Caco-2 (cell line): ENCODE measurements around the gene WBP1L. TPM values are rescaled to one million over a fixed set of nuclear protein-coding genes. Genes with fewer than 3 reads are reported as not detected.
"Not testable (repeated sequence)": the region's sequence is repeated elsewhere in the genome, so short reads cannot be mapped to it uniquely, and the experiment has no call there.

Experiments used
- BruUV-seq: library from RNA; stranded (reverse); fragments of 400-500 nt; replicated peaks from 2 replicates; lab custom pipeline; 2021; lab: Mats Ljungman, UMichigan
- CTCF ChIA-PET: fragments of 300-600 bp; sonication (Branson Sonifier 250); formaldehyde crosslinking; loops from one replicate; lab custom pipeline; 2022; ENCODE audit warnings: antibody characterized with exemption; lab: Charles Lee
- POLR2A ChIA-PET: fragments of 300-600 bp; sonication (Branson Sonifier 250); formaldehyde crosslinking; loops from one replicate; lab custom pipeline; 2022; ENCODE audit warnings: antibody characterized with exemption; lab: Charles Lee
- DNase-seq, 2 experiments: peaks; one replicate each; pipeline versions ENCODE4 v3.0.0 to v3.0.0-alpha.2; 2020 to 2022
- H3K27me3 ChIP-seq: replicated peaks from 2 replicates; pipeline ENCODE4 v1.6.0; 2011; ENCODE audit warnings: low read length; ENCODE audit not compliant: control insufficient read depth, insufficient read depth
- H3K36me3 ChIP-seq: 2 replicates; pipeline ENCODE4 v1.5.1; 2011; ENCODE audit warnings: low read length; ENCODE audit not compliant: control insufficient read depth, insufficient read depth
- H3K4me1 ChIP-seq: fragments of 250-450 bp; sonication (Bioruptor Pico); 2 replicates; pipeline ENCODE4 v1.5.1; 2020; ENCODE audit warnings: mild to moderate bottlenecking
- H3K4me3 ChIP-seq: 2 replicates; pipeline ENCODE4 v1.5.1; 2011; ENCODE audit warnings: low read depth, mild to moderate bottlenecking, control low read depth, low read length
- H3K9me3 ChIP-seq: fragments of 250-450 bp; sonication (Bioruptor Pico); 2 replicates; pipeline ENCODE4 v1.5.1; 2020; ENCODE audit warnings: mild to moderate bottlenecking, moderate library complexity
- H3K27ac Mint-ChIP-seq: one replicate; pipeline ENCODE4 v1.8.0; 2022; ENCODE audit warnings: mixed read lengths; ENCODE audit not compliant: unreplicated experiment
- H3K27me3 Mint-ChIP-seq: one replicate; pipeline ENCODE4 v1.8.0; 2022; ENCODE audit warnings: mixed read lengths; ENCODE audit not compliant: insufficient read depth, unreplicated experiment
- H3K36me3 Mint-ChIP-seq: one replicate; pipeline ENCODE4 v1.8.0; 2022; ENCODE audit warnings: mild to moderate bottlenecking, mixed read lengths; ENCODE audit not compliant: insufficient read depth, unreplicated experiment
- H3K4me1 Mint-ChIP-seq: one replicate; pipeline ENCODE4 v1.8.0; 2022; ENCODE audit warnings: low read depth, mixed read lengths; ENCODE audit not compliant: unreplicated experiment
- H3K4me3 Mint-ChIP-seq: one replicate; pipeline ENCODE4 v1.8.0; 2022; ENCODE audit warnings: mild to moderate bottlenecking, moderate library complexity, mixed read lengths; ENCODE audit not compliant: unreplicated experiment
- H3K9me3 Mint-ChIP-seq: one replicate; pipeline ENCODE4 v1.8.0; 2022; ENCODE audit warnings: mixed read lengths; ENCODE audit not compliant: unreplicated experiment
- intact Hi-C: fragments of 100-400 bp; cut with micrococcal nuclease; formaldehyde crosslinking; loops from one replicate; pipeline ENCODE4 v1.10.0; 2022; ENCODE audit not compliant: unreplicated experiment
- total RNA-seq: library from RNA; stranded (reverse); gene quantifications from 2 replicates; pipeline ENCODE4 v1.2.3, GENCODE V29; 2022
- TF ChIP-seq, protein P1 (sequence below), 2 experiments: fragments of 200-600 bp in 1 of 2; IDR thresholded peaks; 1 replicate in 1 of 2; 2 replicates in 1 of 2; pipeline versions ENCODE4 v1.5.1 to v1.8.0; 2011 to 2022; ENCODE audit warnings: antibody characterized with exemption in 1 of 2, control low read depth in 1 of 2, inconsistent platforms in 1 of 2, low read depth in 1 of 2, low read length in 1 of 2, mild to moderate bottlenecking in 1 of 2, moderate library complexity in 1 of 2; ENCODE audit not compliant: insufficient read depth in 1 of 2, severe bottlenecking in 1 of 2, unreplicated experiment in 1 of 2

The WBP1L gene
- total RNA-seq, 1 experiment from 2014 or later, result 28.2 TPM

- TF ChIP-seq, protein P1, sequence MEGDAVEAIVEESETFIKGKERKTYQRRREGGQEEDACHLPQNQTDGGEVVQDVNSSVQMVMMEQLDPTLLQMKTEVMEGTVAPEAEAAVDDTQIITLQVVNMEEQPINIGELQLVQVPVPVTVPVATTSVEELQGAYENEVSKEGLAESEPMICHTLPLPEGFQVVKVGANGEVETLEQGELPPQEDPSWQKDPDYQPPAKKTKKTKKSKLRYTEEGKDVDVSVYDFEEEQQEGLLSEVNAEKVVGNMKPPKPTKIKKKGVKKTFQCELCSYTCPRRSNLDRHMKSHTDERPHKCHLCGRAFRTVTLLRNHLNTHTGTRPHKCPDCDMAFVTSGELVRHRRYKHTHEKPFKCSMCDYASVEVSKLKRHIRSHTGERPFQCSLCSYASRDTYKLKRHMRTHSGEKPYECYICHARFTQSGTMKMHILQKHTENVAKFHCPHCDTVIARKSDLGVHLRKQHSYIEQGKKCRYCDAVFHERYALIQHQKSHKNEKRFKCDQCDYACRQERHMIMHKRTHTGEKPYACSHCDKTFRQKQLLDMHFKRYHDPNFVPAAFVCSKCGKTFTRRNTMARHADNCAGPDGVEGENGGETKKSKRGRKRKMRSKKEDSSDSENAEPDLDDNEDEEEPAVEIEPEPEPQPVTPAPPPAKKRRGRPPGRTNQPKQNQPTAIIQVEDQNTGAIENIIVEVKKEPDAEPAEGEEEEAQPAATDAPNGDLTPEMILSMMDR (IDR thresholded peaks at IDR 0.05; ENCODE audit: insufficient read depth in 1 of 2, low read depth in 1 of 2, low read length in 1 of 2, severe bottlenecking in 1 of 2, unreplicated experiment in 1 of 2), result peak in 1 of 2 experiments; percentile 37
- no peaks in the 10 kb centered on the region for H3K27me3 ChIP-seq
- no peaks in the 10 kb centered on the region; the same call in 1 of the 2 replicates for H3K36me3 ChIP-seq
- Mint-ChIP-seq H3K27me3 (no peaks in the 10 kb centered on the region), H3K4me1 (peaks cover 37% of the 10 kb centered on the region), H3K36me3 (peaks cover 43% of the 10 kb centered on the region), H3K27ac (peak within 1 kb of the TSS; percentile 82), H3K4me3 (peak within 1 kb of the TSS; percentile 87), H3K9me3 (no peaks in the 10 kb centered on the region)
- ChIA-PET CTCF (interaction anchor here (0.6 to 2.3 kb wide), 9 partner anchors 10 to 436 kb away, joined by 3 to 21 read pairs (median 4); partner anchors contain the start of gene WBP1L), POLR2A (interaction anchor here (0.5 to 1.8 kb wide), 8 partner anchors 26 to 478 kb away, joined by 3 to 12 read pairs (median 6); partner anchors contain the start of genes AS3MT, NT5C2 and WBP1L)
- TSS peak; percentile 39 for BruUV-seq
- intact Hi-C loops, result loop anchor here (2.0 to 5.0 kb wide), 3 partner anchors 28 to 213 kb away; partner anchors contain the start of genes ACTR1A, SUFU and WBP1L
- peak in 1 of 2 experiments; percentile 76 for DNase-seq
- peak within 1 kb of the TSS; percentile 85 for H3K4me3 ChIP-seq
- H3K4me1 ChIP-seq, result peaks cover 13% of the 10 kb centered on the region
- no peaks in the 10 kb centered on the region for H3K9me3 ChIP-seq
Observed at GRCh38 chr10:102714621-102715455, 28.9 kb upstream of the WBP1L start, which contains the start of gene SFXN2. Gene SFXN2, plus strand, starts transcription at chr10:102714636. Its CDS starts 12,001 bp downstream, at chr10:102726637.

DNA sequence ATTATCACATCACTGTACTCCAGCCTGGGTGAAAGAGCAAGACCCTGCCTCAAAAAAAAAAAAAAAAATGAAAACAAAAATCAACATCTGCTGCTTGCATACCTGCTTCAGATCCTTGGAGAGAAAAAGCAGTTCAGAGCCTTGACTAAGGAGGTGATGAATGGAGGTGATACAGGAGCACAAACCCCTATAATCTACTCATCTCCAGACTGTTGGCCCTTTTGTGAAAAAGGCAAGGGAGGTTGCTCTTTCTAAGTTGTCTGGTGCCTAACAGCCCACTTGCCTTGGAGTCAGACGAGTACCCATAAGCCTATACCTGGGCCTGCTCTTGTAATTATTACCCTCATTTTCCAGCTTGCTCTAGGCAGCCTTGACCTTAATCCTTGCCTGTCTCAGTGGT, 27.9 kb upstream of the WBP1L start:
- H3K36me3 ChIP-seq, result no peaks in the 10 kb centered on the region
- POLR2A ChIA-PET, result no interaction called here
- peaks cover 48% of the 10 kb centered on the region for H3K36me3 Mint-ChIP-seq

GRCh38 chr10:102716900-102717565, 26.7 kb upstream of the WBP1L start:
- H3K9me3 Mint-ChIP-seq, H3K4me3 Mint-ChIP-seq, H3K9me3 ChIP-seq, H3K36me3 ChIP-seq, CTCF ChIA-PET, POLR2A ChIA-PET, H3K4me3 ChIP-seq, H3K27me3 Mint-ChIP-seq, BruUV-seq, H3K27me3 ChIP-seq, intact Hi-C loops, H3K4me1 ChIP-seq: not testable (repeated sequence)
- peaks cover 48% of the 10 kb centered on the region for H3K36me3 Mint-ChIP-seq
- H3K4me1 Mint-ChIP-seq, result peaks cover 42% of the 10 kb centered on the region
- DNase-seq, result peak in 1 of 2 experiments; percentile 9
- H3K27ac Mint-ChIP-seq, result peak overlapping the region; percentile 62

More for the DNA sequence above, 27.9 kb upstream of the WBP1L start:
- Histone ChIP-seq H3K4me1 (peaks cover 6% of the 10 kb centered on the region; the same call in 1 of the 2 replicates), H3K4me3 (no peak overlapping the region), H3K27me3 (no peaks in the 10 kb centered on the region), H3K9me3 (no peaks in the 10 kb centered on the region)
- Mint-ChIP-seq H3K9me3 (no peaks in the 10 kb centered on the region), H3K27ac (peak overlapping the region; percentile 50), H3K4me3 (peak overlapping the region; percentile 87), H3K27me3 (no peaks in the 10 kb centered on the region), H3K4me1 (peaks cover 37% of the 10 kb centered on the region)
- BruUV-seq, result no TSS peak
- CTCF ChIA-PET, result no interaction called here
- TF ChIP-seq, protein P1 (IDR thresholded peaks at IDR 0.05; ENCODE audit: insufficient read depth in 1 of 2, low read depth in 1 of 2, low read length in 1 of 2, severe bottlenecking in 1 of 2, unreplicated experiment in 1 of 2), result no peak
- intact Hi-C loops, result loop anchor here (2.0 kb wide), 2 partner anchors 27 to 37 kb away; partner anchors contain the start of gene WBP1L
- no peak for DNase-seq
